Loucy (cell line): Measurements from ENCODE around the gene SKOR1.

Experiments
- H2AFZ ChIP-seq: fragments of 200-600 bp; sonication (generic); 2 replicates; pipeline ENCODE4 v1.6.0; 2016; ENCODE audit warnings: antibody characterized with exemption, mild to moderate bottlenecking, low read length, moderate library complexity
- H3F3A ChIP-seq: fragments of 200-600 bp; 2 replicates; pipeline ENCODE4 v1.6.0; 2016; ENCODE audit warnings: antibody characterized with exemption, low read depth, mild to moderate bottlenecking
- H3K27me3 ChIP-seq: fragments of 200-600 bp; sonication (generic); 2 replicates; pipeline ENCODE4 v1.6.1; 2014; ENCODE audit warnings: low read length, mild to moderate bottlenecking; ENCODE audit not compliant: insufficient read depth, poor library complexity, severe bottlenecking
- H3K36me3 ChIP-seq: fragments of 200-600 bp; sonication (generic); 2 replicates; pipeline ENCODE4 v1.6.1; 2016; ENCODE audit warnings: low read length; ENCODE audit not compliant: insufficient read depth
- H3K4me1 ChIP-seq: fragments of 200-600 bp; sonication (generic); 2 replicates; pipeline ENCODE4 v1.5.1; 2014; ENCODE audit warnings: low read length, mild to moderate bottlenecking; ENCODE audit not compliant: insufficient read depth, poor library complexity, severe bottlenecking
- H3K4me2 ChIP-seq: fragments of 200-600 bp; sonication (generic); 2 replicates; pipeline ENCODE4 v1.6.0; 2014; ENCODE audit warnings: antibody characterized with exemption, low read length, low read depth, mild to moderate bottlenecking; ENCODE audit not compliant: poor library complexity, severe bottlenecking
- H3K4me3 ChIP-seq: fragments of 200-600 bp; sonication (generic); 2 replicates; pipeline ENCODE4 v1.5.1; 2014; ENCODE audit warnings: low read length, mild to moderate bottlenecking, mixed read lengths; ENCODE audit not compliant: poor library complexity, severe bottlenecking
- H3K79me2 ChIP-seq: fragments of 200-600 bp; sonication (generic); 2 replicates; pipeline ENCODE4 v1.6.1; 2014; ENCODE audit warnings: low read length; ENCODE audit not compliant: insufficient read depth
- H3K9ac ChIP-seq: fragments of 200-600 bp; sonication (generic); 2 replicates; pipeline ENCODE4 v1.6.0; 2014; ENCODE audit warnings: mild to moderate bottlenecking, low read depth, low read length, moderate library complexity; ENCODE audit not compliant: poor library complexity, severe bottlenecking
- H3K9me2 ChIP-seq: fragments of 200-600 bp; sonication (generic); replicated peaks from 2 replicates; pipeline ENCODE4 v1.6.1; 2016; ENCODE audit warnings: low read depth, low read length, mixed read lengths
- H3K9me3 ChIP-seq: fragments of 200-600 bp; sonication (generic); 2 replicates; pipeline ENCODE4 v1.6.1; 2014; ENCODE audit warnings: mild to moderate bottlenecking, antibody characterized with exemption, low read length, low read depth; ENCODE audit not compliant: insufficient read depth
- H4K20me1 ChIP-seq: fragments of 200-600 bp; sonication (generic); 2 replicates; pipeline ENCODE4 v1.6.0; 2014; ENCODE audit warnings: antibody characterized with exemption, low read length, mild to moderate bottlenecking; ENCODE audit not compliant: insufficient read depth, poor library complexity, severe bottlenecking
- EZH2phosphoT487 ChIP-seq: fragments of 200-600 bp; IDR thresholded peaks from 2 replicates; pipeline ENCODE4 v1.6.1; 2018; ENCODE audit warnings: antibody characterized with exemption, mild to moderate bottlenecking, moderate library complexity, borderline replicate concordance
- TF ChIP-seq, protein P1 (sequence below): fragments of 200-600 bp; sonication (generic); conservative IDR thresholded peaks from 2 replicates; pipeline ENCODE4 v1.5.1; 2014; ENCODE audit warnings: mild to moderate bottlenecking, antibody characterized with exemption, low read length

SKOR1 gene

DNA sequence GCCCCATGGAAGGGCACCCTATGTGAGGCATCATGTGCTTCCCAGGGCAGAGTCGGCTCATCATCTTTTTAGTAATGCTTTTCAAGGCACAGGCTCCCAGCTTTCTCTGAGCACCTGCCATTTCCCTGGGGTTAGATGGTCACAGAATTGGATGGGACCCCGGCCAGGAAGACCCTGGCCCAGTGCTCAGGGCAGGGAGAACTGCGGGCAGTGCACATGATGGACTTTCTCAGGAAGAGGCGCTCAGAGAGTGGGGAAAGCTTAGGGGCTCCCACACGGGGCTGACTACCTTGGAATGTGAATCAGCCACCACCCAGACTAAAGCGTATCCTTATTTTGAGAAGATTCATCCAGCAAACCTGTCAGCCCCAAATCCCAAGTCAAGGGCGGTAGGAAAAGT, 16.5 kb upstream of the SKOR1 start:
- Histone ChIP-seq H3K9me3 (no peaks in the 10 kb centered on the region), H3K36me3 (peaks cover 3% of the 10 kb centered on the region; the same call in 1 of the 2 replicates), H4K20me1 (no peaks in the 10 kb centered on the region), H3K79me2 (no peaks in the 10 kb centered on the region), H3K27me3 (no peaks in the 10 kb centered on the region), H3K9me2 (no peaks in the 10 kb centered on the region), H3K4me2 (no peak overlapping the region), H3K4me3 (no peak overlapping the region), H3K4me1 (peaks cover 35% of the 10 kb centered on the region), H3K9ac (no peak overlapping the region), H3F3A (no peaks in the 10 kb centered on the region), H2AFZ (no peak overlapping the region)
- TF ChIP-seq, protein P1, sequence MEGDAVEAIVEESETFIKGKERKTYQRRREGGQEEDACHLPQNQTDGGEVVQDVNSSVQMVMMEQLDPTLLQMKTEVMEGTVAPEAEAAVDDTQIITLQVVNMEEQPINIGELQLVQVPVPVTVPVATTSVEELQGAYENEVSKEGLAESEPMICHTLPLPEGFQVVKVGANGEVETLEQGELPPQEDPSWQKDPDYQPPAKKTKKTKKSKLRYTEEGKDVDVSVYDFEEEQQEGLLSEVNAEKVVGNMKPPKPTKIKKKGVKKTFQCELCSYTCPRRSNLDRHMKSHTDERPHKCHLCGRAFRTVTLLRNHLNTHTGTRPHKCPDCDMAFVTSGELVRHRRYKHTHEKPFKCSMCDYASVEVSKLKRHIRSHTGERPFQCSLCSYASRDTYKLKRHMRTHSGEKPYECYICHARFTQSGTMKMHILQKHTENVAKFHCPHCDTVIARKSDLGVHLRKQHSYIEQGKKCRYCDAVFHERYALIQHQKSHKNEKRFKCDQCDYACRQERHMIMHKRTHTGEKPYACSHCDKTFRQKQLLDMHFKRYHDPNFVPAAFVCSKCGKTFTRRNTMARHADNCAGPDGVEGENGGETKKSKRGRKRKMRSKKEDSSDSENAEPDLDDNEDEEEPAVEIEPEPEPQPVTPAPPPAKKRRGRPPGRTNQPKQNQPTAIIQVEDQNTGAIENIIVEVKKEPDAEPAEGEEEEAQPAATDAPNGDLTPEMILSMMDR = no peak
- TF ChIP-seq EZH2phosphoT487 = no peak

DNA sequence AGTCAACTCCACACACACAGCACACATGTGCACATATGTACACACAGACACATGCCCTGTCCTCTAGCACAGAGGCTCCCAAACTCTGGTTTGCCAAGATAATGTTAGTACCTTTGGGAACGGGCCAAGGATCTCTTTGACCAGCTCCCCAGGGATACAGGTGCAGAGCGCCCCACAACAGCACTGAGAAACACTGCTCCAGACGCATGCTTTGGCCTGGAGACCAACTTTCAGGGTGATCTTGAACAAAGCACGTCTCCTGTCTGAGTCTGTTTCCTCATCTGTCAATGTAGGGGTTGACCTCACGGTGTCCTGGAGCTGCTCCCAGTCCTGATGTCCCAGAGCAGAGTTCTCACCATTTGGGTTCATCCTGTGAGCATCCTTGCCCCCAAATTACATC, 15.9 kb upstream of the SKOR1 start:
- Histone ChIP-seq H3K4me3 (no peak overlapping the region), H3K27me3 (no peaks in the 10 kb centered on the region), H3K4me2 (no peak overlapping the region), H3K9me3 (no peaks in the 10 kb centered on the region), H2AFZ (no peak overlapping the region), H3K9me2 (no peaks in the 10 kb centered on the region), H3F3A (no peaks in the 10 kb centered on the region), H4K20me1 (no peaks in the 10 kb centered on the region), H3K4me1 (peaks cover 36% of the 10 kb centered on the region), H3K79me2 (no peaks in the 10 kb centered on the region), H3K36me3 (peaks cover 3% of the 10 kb centered on the region; the same call in 1 of the 2 replicates), H3K9ac (no peak overlapping the region)
- TF ChIP-seq EZH2phosphoT487 = no peak
- TF ChIP-seq, protein P1 = no peak

DNA sequence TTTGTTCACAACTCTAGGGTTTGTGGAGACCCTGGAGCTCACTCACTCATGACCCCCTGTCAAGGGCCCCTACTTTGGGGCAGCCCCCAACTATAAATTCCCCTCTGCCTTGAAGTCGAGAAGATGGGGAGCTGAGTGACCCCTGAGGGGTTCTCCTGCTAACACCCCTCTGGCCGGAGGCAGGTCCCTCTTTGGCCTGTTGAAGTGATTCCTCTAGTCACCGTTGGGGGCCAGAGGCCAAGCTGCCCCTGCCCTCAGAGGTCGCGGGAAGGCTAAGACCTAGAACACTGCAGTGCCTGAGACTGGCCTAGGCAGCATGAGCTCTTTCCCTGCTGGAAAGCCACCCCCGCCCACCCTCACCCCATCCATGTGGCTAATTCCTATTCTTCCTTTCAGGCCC, 15.4 kb upstream of the SKOR1 start:
- H3K9ac ChIP-seq = no peak overlapping the region
- TF ChIP-seq, protein P1 = no peak
- no peak for TF ChIP-seq EZH2phosphoT487
- H3K36me3 ChIP-seq = peaks cover 3% of the 10 kb centered on the region; the same call in 1 of the 2 replicates
- H3K27me3 ChIP-seq = no peaks in the 10 kb centered on the region
- H2AFZ ChIP-seq = no peak overlapping the region
- H3K4me1 ChIP-seq = peaks cover 34% of the 10 kb centered on the region
- no peaks in the 10 kb centered on the region for H3F3A ChIP-seq
- no peak overlapping the region for H3K4me3 ChIP-seq
- no peaks in the 10 kb centered on the region for H3K79me2 ChIP-seq
- H3K4me2 ChIP-seq = no peak overlapping the region
- H3K9me3 ChIP-seq = no peaks in the 10 kb centered on the region
- no peaks in the 10 kb centered on the region for H4K20me1 ChIP-seq
- H3K9me2 ChIP-seq = no peaks in the 10 kb centered on the region
